Stimulated activated CD4-positive, alpha-beta T cell treated with anti-CD3 and anti-CD28 coated beads, Interleukin-4, amount 100 ng/mL, for 48 hours (primary cell): Measurements from ENCODE around the gene TFG.
A peak's percentile ranks its signal among the peaks of the same experiment; 100 is the strongest.

Source experiments
- DNase-seq, 2 donors: peaks; one replicate each; pipeline ENCODE4 v3.0.0-alpha.2; 2020; ENCODE audit warnings: low read depth in 2 of 2

Gene TFG

GRCh38 chr3:100706365-100706764 is 2.9 kb upstream of the TFG start:
- DNase-seq: no peak

GRCh38 chr3:100708644-100708988 is 678 bp upstream of the TFG start:
- no peak for DNase-seq

- peak in 1 of 2 donors; percentile 12 for DNase-seq
Measured at GRCh38 chr3:100709842-100710260, 557 bp downstream of the TFG start.

- peak; percentile 76 to 80 for DNase-seq
Measured at GRCh38 chr3:100710261-100710968, 1.1 kb downstream of the TFG start.

- DNase-seq: no peak
Measured at GRCh38 chr3:100715176-100715575, 5.9 kb downstream of the TFG start.

- DNase-seq: no peak
Measured at GRCh38 chr3:100717063-100717462, 7.8 kb downstream of the TFG start.

DNA sequence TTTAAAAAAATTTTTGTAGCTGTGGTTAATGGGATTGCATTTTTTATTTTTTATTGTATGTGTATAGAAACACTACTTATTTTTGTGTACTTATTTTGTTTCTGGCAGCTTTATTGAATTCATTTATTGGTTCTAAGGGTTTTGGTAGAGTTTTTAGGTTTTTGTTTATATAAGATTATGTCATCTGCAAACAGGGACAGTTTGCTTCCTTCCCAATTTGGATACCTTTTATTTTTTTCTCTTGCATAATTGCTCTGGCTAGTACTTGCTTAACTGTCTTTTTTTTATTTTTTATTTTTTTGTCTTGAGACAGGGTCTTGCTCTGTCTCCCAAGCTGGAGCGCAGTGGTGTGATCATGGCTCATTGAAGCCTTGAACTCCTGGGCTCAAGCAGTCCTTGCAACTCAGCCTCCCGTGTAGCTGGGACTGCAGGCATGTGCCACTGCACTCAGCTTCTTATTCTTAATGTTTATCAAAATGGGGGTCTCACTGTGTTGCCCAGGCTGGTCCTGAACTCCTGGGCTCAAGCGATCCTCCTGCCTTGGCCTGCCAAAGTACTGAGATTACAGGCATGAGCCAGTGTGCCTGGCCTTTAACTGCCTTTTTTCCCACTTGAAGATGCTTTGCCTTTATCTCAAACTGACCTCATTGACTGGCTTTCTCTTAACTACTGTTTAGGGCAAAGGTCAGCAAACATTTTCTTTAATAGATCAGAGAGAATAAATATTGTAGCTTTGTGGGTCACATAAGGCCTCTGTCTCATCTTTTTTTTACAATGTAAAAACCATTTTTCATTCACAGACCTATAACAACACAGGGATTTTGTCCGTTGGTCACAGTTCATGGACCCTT is 8.6 kb downstream of the TFG start:
- DNase-seq: no peak

- no peak for DNase-seq
Measured at GRCh38 chr3:100719136-100719535, 9.8 kb downstream of the TFG start.

DNA sequence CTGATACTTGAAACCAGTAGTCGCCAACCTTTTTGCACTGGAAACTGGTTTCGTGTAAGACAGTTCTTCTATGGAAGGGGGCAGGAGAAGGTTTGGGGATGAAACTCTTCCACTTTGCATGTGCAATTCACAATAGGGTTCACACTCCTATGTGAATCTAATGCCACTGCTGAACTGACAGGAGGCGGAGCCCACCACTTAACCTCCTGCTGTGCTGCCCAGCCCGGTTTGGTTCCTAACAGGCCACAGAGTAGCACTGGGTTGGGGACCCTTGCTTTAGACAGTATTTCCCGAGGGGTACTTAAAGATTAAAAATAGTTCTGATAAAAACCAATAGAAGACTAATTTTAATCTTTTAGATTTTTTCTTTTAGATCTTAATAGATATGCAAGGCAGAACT is 11.1 kb downstream of the TFG start:
- DNase-seq: no peak

DNA sequence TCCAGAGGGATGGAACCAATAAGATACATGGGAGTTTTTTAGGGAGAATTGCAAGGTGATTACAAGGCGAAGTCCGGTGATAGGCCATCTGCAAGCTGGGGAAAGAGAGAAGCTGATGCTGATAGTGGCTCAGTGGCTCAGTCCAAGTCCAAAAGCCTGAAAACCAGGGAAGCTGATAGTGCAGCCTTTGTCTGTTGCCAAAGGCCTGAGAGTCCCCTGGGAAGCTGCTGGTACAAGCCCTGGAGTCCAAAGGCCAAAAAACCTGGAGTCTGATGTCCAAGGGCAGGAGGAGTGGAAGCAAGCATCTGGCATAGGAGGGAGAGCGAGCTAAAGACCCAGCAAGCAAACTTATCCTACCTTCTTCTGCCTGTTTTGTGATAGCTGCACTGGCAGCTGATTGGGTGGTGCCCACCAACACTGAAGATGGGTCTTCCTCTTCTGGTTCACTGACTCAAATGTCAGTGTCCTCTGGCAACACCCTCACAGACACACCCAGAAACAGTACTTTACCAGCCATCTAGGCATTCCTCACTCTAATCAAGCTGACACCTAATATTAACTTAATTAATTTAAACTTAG is 16.7 kb downstream of the TFG start:
- no peak for DNase-seq

- DNase-seq: no peak
Measured at GRCh38 chr3:100726706-100727105, 17.4 kb downstream of the TFG start.

DNA sequence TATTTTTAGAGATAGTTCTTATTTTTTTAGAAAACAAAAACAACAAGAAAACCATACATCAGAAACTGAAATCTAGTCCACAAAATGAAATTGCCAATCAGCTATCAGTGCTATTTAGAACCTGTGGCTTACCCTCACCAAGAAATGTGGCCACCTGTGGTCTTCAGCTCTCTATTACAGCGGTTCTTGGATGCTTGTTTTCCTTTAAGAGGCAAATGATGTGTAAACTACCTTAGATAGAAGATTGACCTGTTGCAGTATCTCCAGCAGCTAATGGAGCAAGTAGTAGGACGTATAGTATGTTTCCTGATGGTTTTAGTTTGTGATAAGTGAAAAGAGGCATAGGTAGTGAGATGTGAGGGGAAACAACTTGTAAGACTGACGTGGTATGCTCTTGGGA is 21.2 kb downstream of the TFG start:
- DNase-seq: no peak

- no peak for DNase-seq
Measured at GRCh38 chr3:100732435-100732834, 23.1 kb downstream of the TFG start.

- no peak for DNase-seq
Measured at GRCh38 chr3:100737334-100737733, 28.0 kb downstream of the TFG start.

DNA sequence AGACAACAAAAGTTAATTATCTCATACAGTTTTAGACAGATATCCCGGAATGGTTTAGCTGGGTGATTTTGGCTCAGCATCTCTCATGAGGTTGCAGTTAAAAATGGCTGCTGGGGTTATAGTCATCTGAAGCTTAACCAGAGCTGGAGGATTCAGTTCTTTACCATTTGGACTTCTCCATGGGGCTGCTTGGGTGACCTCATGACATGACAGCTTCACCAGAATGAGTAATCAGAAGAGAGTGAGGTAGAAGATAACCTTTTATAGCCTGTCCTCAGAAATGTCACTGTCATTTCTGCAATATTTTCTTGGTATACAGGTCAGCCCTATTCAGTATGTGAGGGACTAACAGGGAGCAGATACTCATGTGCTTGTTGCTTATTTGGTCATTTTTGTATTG is 30.9 kb downstream of the TFG start:
- no peak for DNase-seq

DNA sequence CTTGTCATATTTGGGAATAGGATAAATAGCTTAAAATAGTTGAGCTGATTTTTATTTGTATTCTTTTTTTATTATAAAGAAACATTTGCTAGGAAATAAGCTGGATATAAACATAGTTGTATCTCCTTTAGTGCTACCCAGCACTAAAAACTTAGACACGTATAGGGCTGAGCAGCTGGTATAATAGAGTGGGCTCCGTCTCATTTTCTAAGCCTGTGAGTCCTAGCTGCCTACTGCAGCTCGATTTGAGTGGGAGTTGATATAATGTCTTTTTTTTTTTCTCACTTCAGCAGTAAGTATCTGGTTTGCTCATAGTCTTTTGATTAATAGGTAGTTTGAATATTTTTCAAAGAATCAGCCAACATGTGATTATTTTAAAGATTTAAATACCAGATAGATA is 34.2 kb downstream of the TFG start:
- no peak for DNase-seq

DNA sequence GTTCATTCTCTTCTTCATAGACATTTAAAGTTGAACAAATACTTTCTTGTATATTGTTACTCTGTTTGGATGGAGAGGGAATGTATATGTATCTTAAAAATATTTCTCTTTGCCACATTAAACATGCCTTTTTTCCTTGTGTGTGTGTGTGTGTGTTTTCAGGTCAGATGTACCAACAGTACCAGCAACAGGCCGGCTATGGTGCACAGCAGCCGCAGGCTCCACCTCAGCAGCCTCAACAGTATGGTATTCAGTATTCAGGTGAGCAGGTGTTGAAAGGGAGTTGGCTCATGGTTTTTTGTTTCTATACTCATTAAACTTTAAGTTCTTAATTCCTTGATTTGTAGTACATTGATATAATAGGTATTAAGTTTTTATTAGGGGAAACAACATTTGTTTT is 35.4 kb downstream of the TFG start:
- DNase-seq: no peak

DNA sequence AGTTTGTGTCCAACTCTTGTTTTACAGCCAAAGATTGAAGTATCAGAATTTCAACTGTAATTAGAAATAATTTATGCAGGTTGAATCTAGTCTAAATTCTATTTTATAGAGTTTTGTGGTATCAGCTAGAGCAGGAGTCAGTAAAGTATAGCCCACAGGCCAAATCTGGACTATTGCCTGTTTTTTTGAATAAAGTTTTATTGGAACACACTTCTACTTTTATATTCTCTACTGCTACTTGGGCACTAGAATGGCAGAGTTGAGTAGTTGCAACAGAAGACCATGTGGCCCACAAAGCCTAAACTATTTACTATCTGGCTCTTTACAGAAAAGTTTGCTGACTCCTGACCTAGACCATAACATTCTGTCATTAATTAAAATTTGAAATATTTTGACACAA is 36.3 kb downstream of the TFG start:
- no peak for DNase-seq

DNA sequence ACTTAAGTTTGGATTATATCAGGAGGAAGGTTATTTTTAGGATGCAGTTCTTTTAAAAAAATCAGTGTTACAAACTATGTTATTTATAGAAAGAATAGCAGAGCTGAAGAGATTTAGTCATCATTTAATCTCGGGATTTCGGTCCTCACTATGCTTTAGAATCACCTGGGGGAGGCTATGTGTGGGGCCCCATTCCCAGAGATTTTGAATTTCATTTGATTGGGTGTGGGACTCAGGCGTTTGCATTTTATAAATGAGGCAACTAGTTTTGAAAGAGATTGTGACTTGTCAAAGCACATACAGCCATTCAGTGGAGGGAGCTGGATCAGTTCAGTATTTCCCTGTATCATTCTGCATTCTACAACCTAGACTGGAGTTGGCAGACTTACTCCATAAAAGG is 36.8 kb downstream of the TFG start:
- DNase-seq: no peak

DNA sequence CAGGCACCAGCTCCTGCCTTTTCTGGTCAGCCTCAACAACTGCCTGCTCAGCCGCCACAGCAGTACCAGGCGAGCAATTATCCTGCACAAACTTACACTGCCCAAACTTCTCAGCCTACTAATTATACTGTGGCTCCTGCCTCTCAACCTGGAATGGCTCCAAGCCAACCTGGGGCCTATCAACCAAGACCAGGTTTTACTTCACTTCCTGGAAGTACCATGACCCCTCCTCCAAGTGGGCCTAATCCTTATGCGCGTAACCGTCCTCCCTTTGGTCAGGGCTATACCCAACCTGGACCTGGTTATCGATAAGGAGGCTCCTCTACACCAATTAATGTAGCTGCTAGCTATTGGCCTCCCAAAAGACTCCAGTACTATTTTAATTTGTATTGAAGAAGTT is 38.9 kb downstream of the TFG start:
- no peak for DNase-seq

GRCh38 chr3:100748967-100749366 is 39.7 kb downstream of the TFG start:
- DNase-seq: no peak

GRCh38 chr3:100753846-100754245 is 44.6 kb downstream of the TFG start:
- DNase-seq: no peak
